Erythroblast (primary cell): ENCODE measurements around the gene RNASEH2B.

ENCODE experiments used
- GATA1 ChIP-seq: IDR thresholded peaks from 2 replicates; pipeline ENCODE4 v1.6.1; 2011; ENCODE audit warnings: low read depth, mild to moderate bottlenecking, control low read depth, low read length, moderate library complexity
- POLR2A ChIP-seq: IDR thresholded peaks from 2 replicates; pipeline ENCODE4 v1.6.1; 2011; ENCODE audit warnings: mild to moderate bottlenecking, low read length

GRCh38 chr13:50970956-50971355, 61.4 kb downstream of the RNASEH2B start:
- TF ChIP-seq POLR2A, result no peak
- TF ChIP-seq GATA1, result no peak
